ENCODE results near the gene SLC4A5.

Gene SLC4A5

GRCh38 chr2:74312913-74313312, 30.3 kb downstream of the SLC4A5 start:
- DNase-seq = no peak

GRCh38 chr2:74307720-74308119, 35.5 kb downstream of the SLC4A5 start:
- DNase-seq = no peak

GRCh38 chr2:74304332-74305148, 38.7 kb downstream of the SLC4A5 start:
- DNase-seq = no peak

- DNase-seq = no peak
Measured at GRCh38 chr2:74302865-74303264, 40.4 kb downstream of the SLC4A5 start.

GRCh38 chr2:74301262-74301661, 42.0 kb downstream of the SLC4A5 start:
- no peak for DNase-seq

GRCh38 chr2:74300506-74300905, 42.7 kb downstream of the SLC4A5 start:
- no peak for DNase-seq

- no peak for DNase-seq
Measured at GRCh38 chr2:74297950-74298349, 45.3 kb downstream of the SLC4A5 start.

GRCh38 chr2:74297391-74297790, 45.8 kb downstream of the SLC4A5 start:
- DNase-seq = peak; percentile 88

GRCh38 chr2:74293191-74293991, 49.8 kb downstream of the SLC4A5 start:
- DNase-seq = peak; percentile 76

- DNase-seq = no peak
Measured at GRCh38 chr2:74292751-74293150, 50.5 kb downstream of the SLC4A5 start.

GRCh38 chr2:74291886-74292621, 51.2 kb downstream of the SLC4A5 start:
- DNase-seq = no peak

GRCh38 chr2:74291218-74291544, 52.0 kb downstream of the SLC4A5 start:
- peak; percentile 39 for DNase-seq

- DNase-seq = no peak
Measured at GRCh38 chr2:74290466-74291217, 52.6 kb downstream of the SLC4A5 start.

GRCh38 chr2:74290066-74290465, 53.1 kb downstream of the SLC4A5 start:
- DNase-seq = no peak

- no peak for DNase-seq
Measured at GRCh38 chr2:74286725-74287124, 56.5 kb downstream of the SLC4A5 start.

- DNase-seq = peak; percentile 78
Measured at GRCh38 chr2:74281141-74281975, 61.9 kb downstream of the SLC4A5 start.

GRCh38 chr2:74278694-74279093, 64.5 kb downstream of the SLC4A5 start:
- no peak for DNase-seq

- DNase-seq = no peak
Measured at GRCh38 chr2:74278176-74278575, 65.0 kb downstream of the SLC4A5 start.

- DNase-seq = no peak
Measured at GRCh38 chr2:74275228-74275627, 68.0 kb downstream of the SLC4A5 start.

- no peak for DNase-seq
Measured at GRCh38 chr2:74269667-74270066, 73.5 kb downstream of the SLC4A5 start.

GRCh38 chr2:74267068-74267467, 76.1 kb downstream of the SLC4A5 start:
- DNase-seq = no peak

- no peak for DNase-seq
Measured at GRCh38 chr2:74264281-74264680, 78.9 kb downstream of the SLC4A5 start.
